HG03135 (cell line): ENCODE results near the gene SLC24A1.
"Not testable (repeated sequence)": the region's sequence is repeated elsewhere in the genome, so short reads cannot be mapped to it uniquely, and the experiment has no call there.

Source experiments
- ATAC-seq: cut with Tn5 transposase; IDR thresholded peaks from one replicate; pipeline ENCODE4 v1.9.1; 2021; ENCODE audit warnings: mild to moderate bottlenecking, moderate library complexity; ENCODE audit not compliant: unreplicated experiment

Gene SLC24A1

DNA sequence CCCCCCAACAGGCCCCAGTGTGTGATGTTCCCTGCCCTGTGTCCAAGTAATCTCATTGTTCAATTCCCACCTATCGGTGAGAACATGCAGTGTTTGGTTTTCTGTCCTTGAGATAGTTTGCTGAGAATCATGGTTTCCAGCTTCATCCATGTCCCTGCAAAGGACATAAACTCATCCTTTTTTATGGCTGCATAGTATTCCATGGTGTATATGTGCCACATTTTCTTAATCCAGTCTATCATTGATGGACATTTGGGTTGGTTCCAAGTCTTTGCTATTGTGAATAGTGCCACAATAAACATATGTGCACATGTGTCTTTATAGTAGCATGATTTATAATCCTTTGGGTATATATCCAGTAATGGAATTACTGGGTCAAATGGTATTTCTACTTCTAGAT, 5.9 kb upstream of the SLC24A1 start:
- ATAC-seq: not testable (repeated sequence)

DNA sequence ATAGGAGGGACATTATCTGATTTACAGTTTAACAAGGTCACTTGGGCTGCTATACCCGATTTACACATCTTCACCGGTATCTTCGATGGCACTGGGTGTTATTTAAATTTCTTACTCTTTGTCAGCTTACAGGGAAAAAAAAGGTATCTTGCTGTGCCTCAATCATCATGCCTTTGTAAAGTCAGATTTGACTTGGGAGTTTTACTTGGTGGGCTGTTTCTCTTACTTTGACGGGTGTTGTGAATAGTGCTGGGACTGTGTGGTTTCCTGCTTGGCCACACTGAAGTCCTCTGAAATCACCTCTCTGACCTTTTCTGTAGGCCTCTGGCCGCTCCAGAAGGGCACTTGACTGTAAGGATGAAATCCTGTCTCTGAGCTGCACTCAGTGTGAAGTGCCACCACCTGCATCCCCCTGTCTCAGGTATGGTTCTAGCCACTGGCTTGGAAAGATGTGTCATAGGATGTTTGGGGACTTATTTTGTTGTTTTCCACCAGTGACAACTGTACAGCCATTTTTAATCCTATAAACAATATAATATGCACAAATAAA, 3.1 kb upstream of the SLC24A1 start:
- ATAC-seq: no peak

DNA sequence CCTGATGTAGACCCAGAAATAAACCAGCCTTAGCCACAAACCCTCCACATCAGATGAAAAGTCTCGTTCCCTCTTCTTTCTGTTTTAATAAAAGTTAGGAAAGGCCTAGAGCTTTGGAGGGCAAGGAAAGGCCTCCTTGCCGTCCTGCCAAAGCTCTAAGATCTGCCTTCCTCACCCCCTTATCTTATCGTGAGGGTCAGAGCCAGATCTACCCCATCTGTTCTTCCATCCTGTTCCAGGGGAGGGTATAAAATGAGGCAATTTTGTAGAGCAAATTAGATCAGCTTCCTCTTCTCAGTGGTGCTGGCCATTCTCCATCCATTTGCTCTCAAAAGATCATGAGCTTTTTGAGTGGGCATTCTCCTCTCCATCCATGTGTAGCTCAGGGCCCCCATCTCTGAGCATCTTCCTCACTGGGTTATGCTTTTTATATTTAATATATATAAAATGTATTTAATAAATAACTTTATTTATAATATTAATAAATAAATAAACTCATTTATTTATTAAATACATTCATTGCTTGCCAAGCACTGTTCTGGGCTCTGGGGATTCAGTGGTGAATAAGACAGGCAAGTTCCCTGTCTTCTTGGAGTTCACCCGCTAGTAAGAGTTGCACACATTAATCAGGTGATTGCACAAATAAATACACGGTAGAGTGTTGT, 2.0 kb upstream of the SLC24A1 start:
- ATAC-seq: no peak

DNA sequence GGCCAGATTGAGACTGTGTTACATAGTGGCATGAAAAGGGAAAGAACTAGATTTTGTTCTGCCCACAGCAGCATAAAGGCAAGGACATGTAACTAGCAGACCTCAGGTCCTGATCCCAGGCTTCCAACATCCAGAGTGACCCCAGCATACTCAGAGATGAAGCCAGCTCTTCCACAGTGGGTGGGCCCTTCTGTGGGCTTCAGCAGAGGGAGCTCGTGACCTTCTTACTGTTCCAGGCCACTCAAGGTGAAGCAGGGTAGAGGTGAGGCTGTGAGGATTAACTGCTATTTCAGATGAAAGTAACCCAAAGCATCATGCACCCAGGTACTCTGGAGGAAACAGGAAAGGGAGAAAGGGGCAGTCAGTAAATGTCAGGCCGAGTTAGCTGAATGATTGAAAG, 905 bp upstream of the SLC24A1 start:
- no peak for ATAC-seq

DNA sequence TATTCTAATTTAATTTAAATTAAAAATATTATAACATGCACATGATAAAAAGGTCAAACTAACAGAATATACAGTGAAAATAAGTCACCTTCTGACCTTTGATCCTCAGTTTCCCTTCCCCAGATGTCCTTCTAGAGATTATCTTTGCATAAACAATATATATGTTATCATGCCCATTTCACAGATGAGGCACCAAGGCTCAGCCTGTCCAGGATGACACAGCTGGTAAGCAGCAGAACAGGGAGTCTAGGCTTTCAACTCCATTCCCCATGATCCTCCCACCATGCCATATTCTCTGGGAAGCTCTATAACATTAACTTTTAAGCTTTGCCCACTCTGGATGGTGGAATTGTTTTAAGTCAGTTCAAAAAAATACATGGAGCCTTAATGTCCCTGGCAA, 1.4 kb downstream of the SLC24A1 start:
- no peak for ATAC-seq

DNA sequence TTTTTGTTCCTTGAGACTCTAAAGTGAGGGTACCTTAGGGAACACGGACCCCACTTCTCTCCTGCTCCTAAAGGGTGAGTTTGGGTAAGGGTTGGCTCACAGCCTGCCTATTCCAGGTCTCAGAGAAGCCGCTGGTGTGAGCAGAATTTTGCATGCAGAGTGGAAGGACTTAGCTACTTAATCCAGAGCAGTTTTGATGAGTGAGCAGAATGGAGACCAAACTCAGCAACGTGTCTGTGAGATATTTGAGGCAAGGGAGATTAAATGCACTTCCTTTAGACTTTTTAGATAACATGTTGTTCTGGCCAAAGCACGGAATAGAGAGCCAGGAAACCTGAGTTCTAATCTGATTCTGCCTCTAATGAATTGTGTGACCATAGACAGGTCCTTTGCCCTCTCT, 5.1 kb downstream of the SLC24A1 start:
- no peak for ATAC-seq

DNA sequence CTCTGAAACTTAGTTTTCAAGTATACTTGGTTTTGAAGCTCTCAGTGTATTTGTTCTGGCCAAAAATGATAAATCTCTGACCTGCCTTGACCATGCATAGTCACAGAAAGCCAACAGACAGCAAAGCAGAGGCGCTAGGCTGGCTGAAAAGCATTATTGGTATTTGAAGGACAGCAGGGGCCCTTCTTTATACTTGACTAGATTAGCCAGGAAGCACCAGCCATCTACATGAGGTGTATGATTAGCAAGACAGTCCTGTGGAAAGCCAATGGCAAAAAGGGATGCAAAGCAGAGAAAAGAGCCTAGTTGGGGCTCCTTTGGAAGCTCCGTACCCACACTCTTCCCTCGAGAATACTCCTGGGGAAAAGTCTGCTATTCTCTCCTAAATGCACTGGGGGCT, 7.8 kb downstream of the SLC24A1 start:
- ATAC-seq: no peak

DNA sequence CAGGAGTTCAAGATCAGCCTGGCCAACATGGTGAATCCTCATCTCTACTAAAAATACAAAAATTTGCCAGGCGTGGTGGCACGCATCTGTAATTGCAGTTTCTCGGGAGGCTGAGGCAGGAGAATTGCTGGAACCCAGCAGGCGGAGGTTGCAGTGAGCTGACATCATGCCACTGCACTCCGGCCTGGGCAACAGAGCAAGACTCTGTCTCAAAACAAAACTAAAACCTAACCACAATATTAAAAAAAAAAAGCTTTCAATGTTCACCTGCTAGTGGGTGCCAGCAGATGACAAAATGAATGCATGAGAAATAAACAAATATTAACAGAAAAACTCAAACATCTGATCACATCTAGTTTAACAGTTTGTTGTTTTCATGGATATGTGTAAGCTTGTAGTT, 9.0 kb downstream of the SLC24A1 start:
- no peak for ATAC-seq

DNA sequence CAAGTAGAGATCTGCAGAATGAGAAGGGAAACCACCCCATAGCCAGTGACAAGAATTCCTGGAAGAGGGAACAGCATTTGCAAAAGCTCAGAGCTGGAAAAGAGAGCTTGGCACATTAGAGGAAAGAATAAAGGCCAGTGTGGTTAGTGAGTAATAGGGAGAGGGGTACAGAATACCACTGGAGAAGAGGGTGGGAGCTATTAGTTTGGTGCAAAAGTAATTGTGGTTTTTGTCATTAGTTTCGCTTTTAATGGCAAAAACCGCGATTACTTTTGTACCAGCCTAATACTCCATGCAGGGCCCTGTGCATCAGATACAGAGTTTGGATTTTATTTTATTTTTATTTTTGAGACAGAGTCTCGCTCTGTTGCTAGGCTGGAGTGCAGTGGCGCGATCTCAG, 9.8 kb downstream of the SLC24A1 start:
- ATAC-seq: no peak

DNA sequence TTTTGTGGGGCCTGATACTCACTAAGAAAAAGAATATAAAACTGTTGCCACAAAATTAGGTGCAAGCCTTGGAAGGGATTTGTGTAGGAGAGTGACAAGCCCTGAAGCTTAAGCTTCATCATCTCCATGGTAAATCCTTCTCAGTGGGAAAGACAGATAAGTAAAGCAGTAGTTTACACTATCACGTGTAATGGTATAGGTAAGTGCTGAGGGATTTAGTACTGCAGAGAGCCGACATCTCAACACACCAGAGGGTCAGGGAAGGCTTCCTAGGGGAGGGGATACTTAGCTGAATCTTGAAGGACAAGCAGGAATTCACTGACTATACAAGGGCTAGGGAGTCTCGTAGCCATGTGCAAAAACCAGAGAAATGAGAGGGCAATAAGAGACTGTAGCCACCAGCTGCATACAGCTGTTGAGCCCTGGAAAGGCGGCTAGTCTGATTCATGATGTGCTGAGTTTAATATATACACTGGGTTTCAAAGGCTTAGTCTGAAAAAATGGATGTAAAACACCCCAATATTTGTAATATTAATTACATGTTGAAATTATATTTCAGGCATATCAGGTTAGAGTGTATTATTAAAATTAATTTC, 11.1 kb downstream of the SLC24A1 start:
- ATAC-seq: no peak

DNA sequence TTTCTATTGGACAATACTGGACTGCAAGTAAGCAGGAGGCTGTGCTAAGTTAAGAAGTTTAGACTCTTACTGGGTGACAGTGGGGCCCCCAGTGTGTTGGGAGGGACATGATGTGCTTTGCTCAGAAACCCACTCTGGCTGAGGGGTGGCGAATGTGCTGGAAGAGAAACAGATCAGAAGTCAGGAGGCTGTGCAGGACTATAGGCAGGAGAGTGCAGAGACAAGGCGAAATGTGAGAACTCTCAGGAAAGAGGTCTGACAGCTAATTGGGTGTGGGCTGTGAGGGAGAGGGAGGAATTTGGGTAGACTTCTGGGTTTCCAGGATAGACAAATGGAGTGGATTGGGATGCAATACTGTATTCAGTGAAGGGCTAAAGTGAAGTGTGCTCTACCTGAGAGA, 12.0 kb downstream of the SLC24A1 start:
- no peak for ATAC-seq

DNA sequence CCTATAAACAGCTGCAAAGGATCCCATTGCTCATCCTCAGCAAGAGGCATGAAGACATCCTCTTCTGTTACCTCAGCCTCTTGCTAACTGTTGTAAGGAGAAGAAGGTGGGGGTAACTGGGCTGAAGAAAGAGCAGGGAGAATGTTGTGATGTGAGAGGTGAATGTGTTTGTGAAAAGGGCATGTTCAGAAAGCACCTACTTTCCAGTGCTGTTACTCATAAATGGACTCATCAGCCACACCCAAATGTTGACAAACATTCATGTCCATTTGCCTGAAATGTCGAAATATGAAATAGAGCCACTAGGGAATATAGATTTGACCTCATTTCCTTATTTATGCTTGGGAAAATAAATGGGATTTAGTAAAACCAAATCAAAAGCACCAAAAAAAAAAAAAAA, 12.6 kb downstream of the SLC24A1 start:
- ATAC-seq: no peak

DNA sequence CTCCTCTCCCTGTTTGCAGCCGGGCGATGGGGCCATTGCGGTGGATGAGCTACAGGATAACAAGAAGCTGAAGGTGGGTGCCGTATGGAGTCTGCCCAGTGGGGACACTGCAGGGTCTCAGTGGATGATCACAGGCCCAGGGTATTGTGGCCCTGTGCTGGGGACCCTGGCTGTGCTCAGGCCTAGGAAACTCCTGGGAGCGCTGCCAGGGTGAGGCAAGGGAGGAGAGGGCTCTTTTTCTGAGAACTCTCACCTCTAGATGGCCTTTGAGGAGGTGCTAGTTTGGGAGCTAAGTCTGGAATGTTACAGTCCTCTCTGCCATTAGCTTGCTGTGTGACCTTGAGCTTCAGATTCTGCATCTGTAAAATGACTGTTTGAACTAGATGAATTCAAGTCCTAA, 16.4 kb downstream of the SLC24A1 start:
- no peak for ATAC-seq

DNA sequence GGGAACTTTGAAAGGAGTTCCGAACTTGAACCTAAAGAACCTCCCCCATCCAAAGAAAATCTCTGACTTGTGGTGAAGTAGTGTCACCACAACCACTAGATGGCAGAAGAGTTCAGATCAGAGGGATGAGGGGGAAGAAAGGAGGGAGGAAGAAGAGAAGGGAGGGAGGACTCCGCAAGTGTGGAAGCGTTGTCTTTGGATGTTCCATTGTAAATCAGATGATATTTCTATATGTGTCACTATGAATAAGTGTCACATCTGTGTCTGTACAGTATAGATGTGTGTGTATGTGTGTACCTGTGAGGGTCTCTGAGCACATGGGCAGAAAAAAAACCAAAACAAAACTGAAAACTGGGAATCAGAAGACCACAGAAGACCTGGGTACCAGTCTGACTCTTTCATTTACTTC, 16.9 kb downstream of the SLC24A1 start:
- ATAC-seq: no peak

DNA sequence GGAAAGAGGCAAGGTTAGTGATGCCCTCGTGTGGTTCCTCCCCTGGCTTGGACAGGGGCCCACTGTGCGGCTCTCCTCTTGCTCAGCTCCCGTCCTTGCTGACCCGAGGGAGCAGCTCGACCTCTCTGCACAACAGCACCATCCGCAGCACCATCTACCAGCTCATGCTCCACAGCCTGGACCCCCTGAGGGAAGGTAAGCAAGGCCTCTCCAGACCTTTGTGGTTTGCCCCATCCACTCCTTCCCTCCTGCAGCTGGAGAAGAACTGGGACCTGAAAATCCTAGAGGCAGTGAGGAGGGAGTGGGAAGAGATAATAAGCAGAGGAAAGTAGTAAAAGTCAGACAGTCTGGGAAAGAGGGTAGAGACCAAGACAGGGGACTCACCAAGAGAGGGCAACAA, 17.8 kb downstream of the SLC24A1 start:
- no peak for ATAC-seq

DNA sequence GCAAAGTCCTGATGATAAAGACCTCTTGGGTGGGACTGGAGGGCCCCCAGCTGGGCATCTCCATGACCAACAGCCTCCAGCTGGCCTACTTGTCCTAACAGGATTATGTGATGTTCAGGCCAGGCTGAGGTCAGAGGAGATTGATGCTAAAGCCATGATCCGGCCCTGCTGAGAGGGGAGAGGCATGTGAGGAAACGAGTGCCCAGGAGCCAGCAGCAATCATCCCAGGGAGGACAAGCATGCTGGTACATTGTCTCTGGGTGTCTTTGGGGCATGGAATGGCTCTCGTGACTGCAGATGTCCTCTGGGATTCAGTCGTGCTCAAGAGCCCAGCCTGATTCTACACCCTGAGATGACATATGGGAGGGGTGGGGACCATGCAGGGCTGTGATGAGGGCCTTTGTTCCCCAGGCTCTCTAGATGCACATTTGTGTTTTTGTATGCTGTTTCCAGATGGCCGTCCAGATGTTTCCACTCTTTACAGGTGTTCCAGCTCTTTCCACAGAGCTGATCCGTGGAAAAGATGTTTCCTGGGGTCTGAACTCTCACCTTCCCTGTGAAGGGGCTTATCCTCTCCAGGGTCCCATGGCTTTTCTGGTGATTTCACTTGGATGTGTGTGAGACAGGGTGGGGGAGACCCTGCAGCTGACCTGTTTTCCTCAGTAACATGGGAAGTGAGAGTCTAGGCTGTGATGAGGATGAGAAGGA, 20.2 kb downstream of the SLC24A1 start:
- no peak for ATAC-seq

DNA sequence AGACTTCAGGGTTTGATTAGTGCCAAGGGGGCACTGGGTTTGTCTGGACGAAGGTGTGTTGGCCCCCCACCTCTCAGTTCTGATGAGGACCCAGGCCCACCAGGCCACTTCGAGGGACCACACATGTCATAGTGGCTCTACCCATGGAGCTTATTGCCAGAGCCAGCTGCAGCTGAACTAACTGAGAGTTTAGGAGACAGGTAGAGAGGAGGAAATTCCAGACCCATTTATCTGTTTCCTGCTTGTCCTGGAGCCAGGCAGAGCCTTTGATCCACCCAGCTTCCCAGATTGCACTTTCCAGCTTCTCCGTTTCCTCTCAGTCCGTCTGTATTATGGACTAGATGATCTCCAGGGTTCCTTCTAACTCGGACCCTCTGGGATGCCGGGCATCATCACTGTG, 20.9 kb downstream of the SLC24A1 start:
- no peak for ATAC-seq

DNA sequence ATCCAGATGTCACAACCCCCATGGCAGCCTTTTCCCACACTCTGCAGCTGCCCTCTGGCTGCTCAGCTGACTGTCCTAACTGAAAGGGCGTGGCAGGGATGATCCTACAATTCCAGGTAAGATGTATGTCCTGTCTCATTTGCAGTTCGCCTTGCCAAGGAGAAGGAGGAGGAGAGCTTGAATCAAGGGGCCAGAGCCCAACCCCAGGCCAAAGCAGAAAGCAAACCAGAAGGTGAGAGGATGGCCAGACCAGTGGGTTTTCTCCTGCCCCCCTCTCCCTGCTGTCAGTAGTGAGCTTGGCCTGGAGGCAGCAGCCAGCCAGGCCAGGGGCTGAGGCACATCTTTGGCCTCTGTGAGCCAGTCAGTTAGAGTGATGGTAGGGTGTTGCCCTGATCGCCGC, 22.5 kb downstream of the SLC24A1 start:
- no peak for ATAC-seq

DNA sequence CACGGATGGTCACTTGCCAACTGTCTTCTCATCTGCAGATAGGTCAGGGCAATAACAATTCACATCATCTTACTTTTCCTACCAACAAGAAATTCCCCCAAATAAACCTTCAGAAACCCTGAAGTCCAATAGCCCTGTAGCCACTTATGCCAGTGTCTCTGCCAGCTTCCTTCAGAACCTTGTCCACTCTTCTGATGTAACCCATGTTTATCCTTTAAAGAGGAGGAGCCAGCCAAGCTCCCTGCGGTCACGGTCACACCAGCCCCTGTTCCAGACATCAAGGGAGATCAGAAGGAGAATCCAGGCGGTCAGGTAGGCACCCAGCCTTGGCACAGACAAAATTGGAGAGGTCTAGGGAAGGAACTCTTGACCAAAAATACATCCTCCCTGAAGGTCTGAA, 23.7 kb downstream of the SLC24A1 start:
- no peak for ATAC-seq

DNA sequence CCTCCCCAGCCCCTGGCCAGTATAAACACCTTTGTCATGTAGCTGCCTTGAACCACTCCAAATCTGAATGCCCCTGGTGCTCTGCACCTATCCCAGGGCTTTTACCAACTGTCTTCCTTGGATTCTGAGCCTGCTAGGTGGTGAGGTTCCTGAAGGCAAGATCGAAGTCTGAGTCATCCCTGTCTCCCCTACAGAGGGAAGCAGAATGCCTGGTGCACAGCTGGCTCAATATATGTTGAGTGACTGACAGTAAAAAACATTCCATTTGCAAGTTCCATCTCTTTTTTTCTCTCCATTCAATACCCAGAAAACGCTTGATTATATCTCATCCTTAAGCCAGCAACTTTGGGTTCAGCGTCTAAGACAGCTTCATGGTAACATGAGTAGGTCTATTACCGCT, 24.7 kb downstream of the SLC24A1 start:
- no peak for ATAC-seq

DNA sequence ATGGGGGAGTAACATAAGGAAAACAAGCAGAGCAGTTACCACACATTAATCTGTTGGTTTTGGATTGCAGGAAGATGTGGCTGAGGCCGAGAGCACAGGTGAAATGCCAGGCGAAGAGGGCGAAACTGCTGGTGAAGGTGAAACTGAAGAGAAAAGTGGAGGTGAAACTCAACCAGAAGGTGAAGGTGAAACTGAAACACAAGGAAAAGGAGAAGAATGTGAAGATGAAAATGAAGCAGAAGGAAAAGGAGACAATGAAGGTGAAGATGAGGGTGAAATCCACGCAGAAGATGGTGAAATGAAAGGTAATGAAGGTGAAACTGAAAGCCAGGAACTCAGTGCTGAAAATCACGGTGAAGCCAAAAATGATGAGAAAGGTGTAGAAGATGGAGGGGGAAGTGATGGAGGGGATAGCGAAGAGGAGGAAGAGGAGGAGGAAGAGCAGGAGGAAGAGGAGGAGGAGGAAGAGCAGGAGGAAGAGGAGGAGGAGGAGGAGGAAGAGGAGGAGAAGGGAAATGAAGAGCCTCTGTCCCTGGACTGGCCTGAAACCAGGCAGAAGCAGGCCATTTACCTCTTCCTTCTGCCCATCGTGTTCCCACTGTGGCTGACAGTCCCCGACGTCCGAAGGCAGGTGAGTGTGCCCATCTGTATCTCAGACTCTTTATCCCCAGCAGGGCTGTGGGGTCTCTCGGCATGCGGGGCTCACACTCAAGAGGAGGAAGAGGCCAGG, 28.7 kb downstream of the SLC24A1 start:
- ATAC-seq: no peak

DNA sequence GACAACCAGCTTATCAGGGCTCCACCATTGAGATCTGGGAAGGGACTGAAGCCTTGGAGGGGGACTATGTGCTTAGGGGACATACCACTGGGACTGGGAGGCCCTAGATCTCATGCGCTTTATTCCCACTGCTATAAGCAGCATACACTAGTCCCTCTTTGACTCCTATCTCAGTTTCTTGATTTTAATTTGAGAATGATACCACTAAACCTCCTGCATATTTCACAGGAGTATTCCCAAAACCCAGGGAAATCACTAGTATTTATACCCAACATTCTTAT, 29.2 kb downstream of the SLC24A1 start:
- ATAC-seq: no peak
